Measurements from ENCODE around the gene TRAPPC2.

The TRAPPC2 gene

GRCh38 chrX:13734278-13735172, at the start of gene TRAPPC2, which contains the start of gene OFD1:
TRAPPC2 (minus strand) TSS chrX:13734620; CDS start chrX:13719963, 14,657 bp downstream.
OFD1 (plus strand) TSS chrX:13734748; CDS start chrX:13735072, 324 bp downstream.
- DNase-seq: peak; percentile 56 to 70

- no peak for DNase-seq
Observed at GRCh38 chrX:13780868-13781427, 46.5 kb upstream of the TRAPPC2 start.

DNA sequence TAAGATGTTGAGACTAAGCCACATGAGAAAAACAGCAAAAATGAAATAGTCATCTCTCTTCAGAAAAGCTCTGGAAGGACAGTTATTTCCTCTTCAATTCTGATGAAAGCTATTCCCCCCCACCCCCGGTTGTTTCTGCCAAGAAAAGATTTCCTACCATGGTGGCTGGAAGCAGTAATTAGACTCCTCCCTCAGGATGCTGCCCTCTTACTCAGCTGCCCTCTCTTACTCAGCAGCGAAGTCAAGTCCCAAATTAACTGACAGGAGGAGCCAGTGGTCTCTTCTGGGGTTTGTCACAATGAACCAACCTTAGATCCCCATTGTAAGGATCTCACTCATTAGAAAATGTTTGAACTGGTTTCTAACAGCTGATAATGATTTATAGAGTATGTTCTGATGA, 44.5 kb upstream of the TRAPPC2 start:
- DNase-seq: no peak

GRCh38 chrX:13776387-13776786, 42.0 kb upstream of the TRAPPC2 start:
- no peak for DNase-seq

- DNase-seq: no peak
Observed at GRCh38 chrX:13775837-13776236, 41.4 kb upstream of the TRAPPC2 start.

- DNase-seq: no peak
Observed at GRCh38 chrX:13774696-13775095, 40.3 kb upstream of the TRAPPC2 start.

- DNase-seq: no peak
Observed at GRCh38 chrX:13770013-13770535, 35.7 kb upstream of the TRAPPC2 start.

- no peak for DNase-seq
Observed at GRCh38 chrX:13768939-13769338, 34.5 kb upstream of the TRAPPC2 start.

GRCh38 chrX:13764765-13765164, 30.3 kb upstream of the TRAPPC2 start:
- no peak for DNase-seq

DNA sequence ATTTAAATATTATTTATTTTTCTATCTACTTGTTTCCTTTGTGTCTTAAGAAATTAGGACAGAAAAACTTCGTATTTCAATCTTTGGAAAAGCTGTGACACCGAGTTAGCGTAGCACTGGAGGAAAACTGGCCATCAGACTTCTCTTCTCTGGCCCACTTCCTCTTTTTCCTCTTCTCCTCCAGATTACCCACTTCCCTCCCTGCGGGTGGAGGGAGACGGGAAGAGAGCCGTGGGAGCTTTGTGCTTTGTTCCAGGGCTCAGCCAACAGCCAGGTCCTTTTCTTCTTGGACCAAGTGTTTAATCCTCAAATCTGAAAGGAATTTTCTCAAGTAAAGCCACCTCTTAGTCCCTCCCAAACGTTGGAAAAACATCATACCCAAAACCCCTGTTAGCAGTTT, 29.9 kb upstream of the TRAPPC2 start:
- DNase-seq: no peak

DNA sequence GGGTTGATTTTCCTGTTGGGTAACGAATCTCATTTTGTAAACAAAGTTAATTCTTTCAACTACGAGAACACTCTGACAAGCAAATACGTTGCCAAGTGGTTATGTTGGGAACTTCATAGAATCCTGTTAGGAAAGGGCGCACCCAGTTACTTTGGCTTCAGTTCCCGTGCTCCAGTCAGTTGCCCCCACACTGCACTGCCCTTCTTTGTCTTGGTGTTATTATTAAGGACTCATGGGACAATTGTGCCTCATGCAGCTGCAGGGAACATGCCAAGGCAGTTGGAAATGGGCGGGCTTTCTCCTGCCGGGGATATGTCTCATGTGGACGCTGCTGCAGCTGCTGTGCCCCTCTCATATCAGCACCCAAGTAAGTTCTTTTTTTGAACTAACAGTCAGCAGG, 29.1 kb upstream of the TRAPPC2 start:
- DNase-seq: no peak

GRCh38 chrX:13761606-13762414, 27.4 kb upstream of the TRAPPC2 start:
- DNase-seq: no peak

- no peak for DNase-seq
Observed at GRCh38 chrX:13760426-13760825, 26.0 kb upstream of the TRAPPC2 start.

GRCh38 chrX:13759152-13759718, 24.8 kb upstream of the TRAPPC2 start:
- DNase-seq: peak in 1 of 2 donors; percentile 32

DNA sequence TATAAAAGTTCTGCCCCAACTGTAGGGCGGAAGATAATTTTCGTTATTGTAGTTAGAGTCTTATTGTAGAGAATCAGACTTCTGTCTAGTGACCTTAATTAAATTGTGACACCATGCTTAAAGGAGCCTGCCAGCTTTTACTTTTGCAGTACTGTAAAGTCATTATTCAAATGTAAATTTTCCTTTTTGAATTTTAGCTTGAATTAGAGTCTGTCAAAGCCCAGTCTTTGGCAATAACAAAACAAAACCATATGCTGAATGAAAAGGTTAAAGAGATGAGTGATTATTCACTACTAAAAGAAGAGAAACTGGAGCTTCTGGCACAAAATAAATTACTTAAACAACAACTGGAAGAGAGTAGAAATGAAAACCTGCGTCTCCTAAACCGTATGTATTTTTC, 22.0 kb upstream of the TRAPPC2 start:
- no peak for DNase-seq

DNA sequence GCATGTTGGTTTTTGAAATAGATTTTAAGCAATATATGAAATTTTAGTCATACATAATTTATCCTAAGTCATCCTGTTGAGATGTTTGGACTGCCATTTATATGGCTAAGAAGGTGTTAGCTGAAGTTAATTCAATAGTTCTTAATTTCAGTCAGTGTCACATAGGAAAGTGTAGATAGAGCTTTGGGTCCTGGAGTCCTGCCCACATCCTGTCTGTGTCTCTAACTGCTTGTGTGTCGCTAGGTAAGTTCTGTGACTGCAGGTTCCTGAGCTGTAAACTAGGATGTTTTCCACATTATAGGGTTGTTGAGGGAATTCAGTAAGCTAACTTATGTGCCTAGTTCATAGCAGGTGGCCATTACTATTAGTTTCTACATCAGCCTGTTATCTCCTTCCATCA, 20.8 kb upstream of the TRAPPC2 start:
- DNase-seq: no peak

- no peak for DNase-seq
Observed at GRCh38 chrX:13754765-13755164, 20.3 kb upstream of the TRAPPC2 start.

DNA sequence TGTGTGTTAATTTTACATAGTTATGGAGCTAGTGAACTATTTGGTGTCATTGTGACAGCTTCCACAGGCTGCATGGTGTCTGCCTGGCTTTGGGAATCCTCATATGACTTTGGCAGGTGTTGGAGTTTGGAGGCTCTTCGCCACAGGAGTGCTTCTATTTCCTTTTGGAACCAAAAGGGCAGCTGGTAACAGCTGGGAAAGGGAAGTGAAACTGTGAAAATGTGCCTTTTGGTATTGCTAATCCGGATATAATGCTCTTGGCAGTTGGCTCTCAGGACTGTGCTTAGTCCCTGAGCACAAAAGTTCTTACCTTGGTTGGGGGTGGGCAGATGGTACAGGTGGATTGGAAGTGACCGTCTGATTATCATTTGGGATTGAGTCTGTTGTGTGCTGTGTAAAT, 18.2 kb upstream of the TRAPPC2 start:
- no peak for DNase-seq

GRCh38 chrX:13752141-13752540, 17.7 kb upstream of the TRAPPC2 start:
- no peak for DNase-seq

GRCh38 chrX:13750812-13751211, 16.4 kb upstream of the TRAPPC2 start:
- no peak for DNase-seq

DNA sequence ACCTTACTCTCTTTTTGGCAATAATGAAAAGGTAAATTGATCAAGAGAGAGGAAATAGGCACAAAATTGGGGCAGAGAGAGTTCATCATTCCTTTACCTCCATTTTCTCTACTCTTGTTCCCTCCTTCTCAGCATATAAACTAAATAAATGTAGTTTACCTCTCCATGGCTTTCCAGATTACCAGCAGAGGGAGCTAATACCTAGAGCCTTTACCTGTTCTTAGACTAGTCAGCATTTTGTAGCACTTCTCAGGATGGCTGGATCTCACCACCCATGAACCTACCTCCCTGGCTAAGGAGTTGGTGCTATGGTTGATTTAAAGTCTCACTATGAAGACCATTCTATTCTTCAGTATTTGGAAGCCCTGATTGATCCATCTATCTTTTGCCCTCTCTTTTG, 15.8 kb upstream of the TRAPPC2 start:
- DNase-seq: peak in 1 of 2 donors; percentile 16

- DNase-seq: no peak
Observed at GRCh38 chrX:13748486-13748885, 14.1 kb upstream of the TRAPPC2 start.

- DNase-seq: peak in 1 of 2 donors; percentile 11
Observed at GRCh38 chrX:13747836-13748235, 13.4 kb upstream of the TRAPPC2 start.

Data from bone marrow (tissue), 2 donors.